ENCODE results near the gene DNPH1.
A peak's percentile ranks its signal among the peaks of the same experiment; 100 is the strongest.

GRCh38 chr6:43181942-43182860 lies 47.1 kb downstream of the DNPH1 start, which contains the start of gene CUL9:
- TF ChIP-seq, protein P1, sequence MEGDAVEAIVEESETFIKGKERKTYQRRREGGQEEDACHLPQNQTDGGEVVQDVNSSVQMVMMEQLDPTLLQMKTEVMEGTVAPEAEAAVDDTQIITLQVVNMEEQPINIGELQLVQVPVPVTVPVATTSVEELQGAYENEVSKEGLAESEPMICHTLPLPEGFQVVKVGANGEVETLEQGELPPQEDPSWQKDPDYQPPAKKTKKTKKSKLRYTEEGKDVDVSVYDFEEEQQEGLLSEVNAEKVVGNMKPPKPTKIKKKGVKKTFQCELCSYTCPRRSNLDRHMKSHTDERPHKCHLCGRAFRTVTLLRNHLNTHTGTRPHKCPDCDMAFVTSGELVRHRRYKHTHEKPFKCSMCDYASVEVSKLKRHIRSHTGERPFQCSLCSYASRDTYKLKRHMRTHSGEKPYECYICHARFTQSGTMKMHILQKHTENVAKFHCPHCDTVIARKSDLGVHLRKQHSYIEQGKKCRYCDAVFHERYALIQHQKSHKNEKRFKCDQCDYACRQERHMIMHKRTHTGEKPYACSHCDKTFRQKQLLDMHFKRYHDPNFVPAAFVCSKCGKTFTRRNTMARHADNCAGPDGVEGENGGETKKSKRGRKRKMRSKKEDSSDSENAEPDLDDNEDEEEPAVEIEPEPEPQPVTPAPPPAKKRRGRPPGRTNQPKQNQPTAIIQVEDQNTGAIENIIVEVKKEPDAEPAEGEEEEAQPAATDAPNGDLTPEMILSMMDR (tag by site-specific recombination; IDR thresholded peaks at IDR 0.05): peak; percentile 70
- no peak; the same call in 1 of the 2 replicates for TF ChIP-seq ZBTB10 (tag by site-specific recombination; IDR thresholded peaks at IDR 0.05)
- TF ChIP-seq ZNF23 (tag by site-specific recombination; IDR thresholded peaks at IDR 0.05; ENCODE audit: borderline replicate concordance): no peak
- no peak for TF ChIP-seq ZSCAN18 (tag by site-specific recombination; IDR thresholded peaks at IDR 0.05)
- no peak for TF ChIP-seq ZNF114 (tag by site-specific recombination; IDR thresholded peaks at IDR 0.05)
- no peak for TF ChIP-seq MZF1 (tag by site-specific recombination; IDR thresholded peaks at IDR 0.05; ENCODE audit: borderline replicate concordance)
- no peak for TF ChIP-seq SCRT2 (tag by site-specific recombination; IDR thresholded peaks at IDR 0.05)
- TF ChIP-seq ZNF777 (tag by site-specific recombination; IDR thresholded peaks at IDR 0.05; ENCODE audit: borderline replicate concordance): no peak; the same call in 1 of the 2 replicates

All from HEK293 (cell line).